ENCODE measurements around the gene KCTD16.

The KCTD16 gene

GRCh38 chr5:144525000-144525399 is 354.3 kb downstream of the KCTD16 start:
- H3K36me3 ChIP-seq, result no peaks in the 10 kb centered on the region
- no peaks in the 10 kb centered on the region for H3K4me1 ChIP-seq
- H3K4me3 ChIP-seq (ENCODE audit: low read depth, low read length), result no peak overlapping the region
- no peak for DNase-seq
- TF ChIP-seq, protein P1, sequence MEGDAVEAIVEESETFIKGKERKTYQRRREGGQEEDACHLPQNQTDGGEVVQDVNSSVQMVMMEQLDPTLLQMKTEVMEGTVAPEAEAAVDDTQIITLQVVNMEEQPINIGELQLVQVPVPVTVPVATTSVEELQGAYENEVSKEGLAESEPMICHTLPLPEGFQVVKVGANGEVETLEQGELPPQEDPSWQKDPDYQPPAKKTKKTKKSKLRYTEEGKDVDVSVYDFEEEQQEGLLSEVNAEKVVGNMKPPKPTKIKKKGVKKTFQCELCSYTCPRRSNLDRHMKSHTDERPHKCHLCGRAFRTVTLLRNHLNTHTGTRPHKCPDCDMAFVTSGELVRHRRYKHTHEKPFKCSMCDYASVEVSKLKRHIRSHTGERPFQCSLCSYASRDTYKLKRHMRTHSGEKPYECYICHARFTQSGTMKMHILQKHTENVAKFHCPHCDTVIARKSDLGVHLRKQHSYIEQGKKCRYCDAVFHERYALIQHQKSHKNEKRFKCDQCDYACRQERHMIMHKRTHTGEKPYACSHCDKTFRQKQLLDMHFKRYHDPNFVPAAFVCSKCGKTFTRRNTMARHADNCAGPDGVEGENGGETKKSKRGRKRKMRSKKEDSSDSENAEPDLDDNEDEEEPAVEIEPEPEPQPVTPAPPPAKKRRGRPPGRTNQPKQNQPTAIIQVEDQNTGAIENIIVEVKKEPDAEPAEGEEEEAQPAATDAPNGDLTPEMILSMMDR (IDR thresholded peaks at IDR 0.05; ENCODE audit: low read depth, low read length), result no peak
- no peaks in the 10 kb centered on the region for H3K9me3 ChIP-seq
- no peaks in the 10 kb centered on the region for H3K27me3 ChIP-seq

DNA sequence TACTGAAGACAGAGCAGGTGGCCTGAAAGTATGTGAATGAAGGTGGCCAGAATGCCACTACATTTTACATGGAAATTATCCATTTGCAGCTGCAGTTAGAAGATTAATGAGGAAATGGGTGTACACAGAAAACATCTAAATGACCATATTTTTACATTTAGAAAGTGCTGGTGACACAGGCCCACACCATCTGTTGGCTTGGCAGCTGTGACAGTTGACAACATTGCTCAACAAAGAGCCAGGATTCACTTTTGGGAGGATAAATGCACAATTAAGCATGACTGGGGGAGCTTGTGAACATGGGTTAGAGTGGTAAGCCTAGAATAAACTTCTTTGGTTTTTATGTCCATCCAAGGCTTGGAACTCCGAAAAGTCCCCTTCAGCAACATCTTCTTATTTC is 360.5 kb downstream of the KCTD16 start:
- H3K27me3 ChIP-seq, result no peaks in the 10 kb centered on the region

More for the DNA sequence above, 360.5 kb downstream of the KCTD16 start:
- H3K4me3 ChIP-seq (ENCODE audit: low read depth, low read length), result no peak overlapping the region
- no peaks in the 10 kb centered on the region; the same call in 1 of the 2 replicates for H3K9me3 ChIP-seq
- TF ChIP-seq, protein P1 (IDR thresholded peaks at IDR 0.05; ENCODE audit: low read depth, low read length), result no peak
- no peaks in the 10 kb centered on the region for H3K36me3 ChIP-seq
- no peak for DNase-seq
- no peaks in the 10 kb centered on the region for H3K4me1 ChIP-seq
